AG09319 (cell line): ENCODE measurements around the gene DCD.

Experiments
- DNase-seq: peaks from one replicate; pipeline ENCODE4 v3.0.0-alpha.2; 2010; ENCODE audit warnings: low read depth; ENCODE audit errors: extremely low read depth
- TF ChIP-seq, protein P1 (sequence below): IDR thresholded peaks from 2 replicates; pipeline ENCODE4 v1.5.1; 2011; ENCODE audit warnings: low read depth, mild to moderate bottlenecking, inconsistent platforms, low read length, moderate library complexity

Gene DCD

DNA sequence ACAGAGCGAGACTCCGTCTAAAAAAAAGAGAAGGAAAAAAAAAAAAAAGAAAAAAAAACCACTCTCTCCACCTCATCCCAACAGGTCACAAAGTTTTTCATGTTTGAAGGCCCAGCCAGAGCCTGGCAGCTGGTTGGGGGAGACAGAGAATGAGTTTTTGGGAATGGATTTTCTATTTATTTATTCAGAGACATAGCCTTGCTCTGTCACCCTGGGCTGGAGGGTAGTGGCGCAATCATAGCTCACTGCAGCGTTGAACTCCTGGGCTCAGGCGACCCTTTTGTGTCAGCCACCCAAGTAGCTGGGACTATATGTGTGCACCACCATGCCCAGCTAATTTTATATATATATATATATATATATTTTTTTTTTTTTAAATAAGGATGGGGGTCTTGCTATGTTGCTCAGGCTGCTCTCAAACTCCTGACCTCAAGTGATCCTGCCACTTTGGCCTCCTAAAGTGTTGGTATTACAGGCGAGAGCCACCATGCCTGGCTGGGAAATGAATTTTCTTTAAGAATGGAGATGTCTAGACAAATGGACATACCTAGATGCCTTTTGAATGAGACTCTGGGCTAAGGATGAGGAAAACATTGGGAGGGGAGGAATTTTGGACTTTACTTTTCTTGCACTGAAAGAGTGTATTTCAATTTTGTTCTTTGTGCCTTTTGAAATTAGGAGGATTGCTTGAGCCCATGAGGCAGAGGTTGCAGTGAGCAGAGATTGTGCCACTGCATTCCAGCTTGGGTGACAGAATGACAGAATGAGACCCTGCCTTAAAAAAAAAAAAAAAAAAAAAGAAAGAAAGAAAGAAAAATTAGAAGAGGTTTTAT, 42.8 kb downstream of the DCD start:
- TF ChIP-seq, protein P1, sequence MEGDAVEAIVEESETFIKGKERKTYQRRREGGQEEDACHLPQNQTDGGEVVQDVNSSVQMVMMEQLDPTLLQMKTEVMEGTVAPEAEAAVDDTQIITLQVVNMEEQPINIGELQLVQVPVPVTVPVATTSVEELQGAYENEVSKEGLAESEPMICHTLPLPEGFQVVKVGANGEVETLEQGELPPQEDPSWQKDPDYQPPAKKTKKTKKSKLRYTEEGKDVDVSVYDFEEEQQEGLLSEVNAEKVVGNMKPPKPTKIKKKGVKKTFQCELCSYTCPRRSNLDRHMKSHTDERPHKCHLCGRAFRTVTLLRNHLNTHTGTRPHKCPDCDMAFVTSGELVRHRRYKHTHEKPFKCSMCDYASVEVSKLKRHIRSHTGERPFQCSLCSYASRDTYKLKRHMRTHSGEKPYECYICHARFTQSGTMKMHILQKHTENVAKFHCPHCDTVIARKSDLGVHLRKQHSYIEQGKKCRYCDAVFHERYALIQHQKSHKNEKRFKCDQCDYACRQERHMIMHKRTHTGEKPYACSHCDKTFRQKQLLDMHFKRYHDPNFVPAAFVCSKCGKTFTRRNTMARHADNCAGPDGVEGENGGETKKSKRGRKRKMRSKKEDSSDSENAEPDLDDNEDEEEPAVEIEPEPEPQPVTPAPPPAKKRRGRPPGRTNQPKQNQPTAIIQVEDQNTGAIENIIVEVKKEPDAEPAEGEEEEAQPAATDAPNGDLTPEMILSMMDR: no peak
- DNase-seq: no peak

DNA sequence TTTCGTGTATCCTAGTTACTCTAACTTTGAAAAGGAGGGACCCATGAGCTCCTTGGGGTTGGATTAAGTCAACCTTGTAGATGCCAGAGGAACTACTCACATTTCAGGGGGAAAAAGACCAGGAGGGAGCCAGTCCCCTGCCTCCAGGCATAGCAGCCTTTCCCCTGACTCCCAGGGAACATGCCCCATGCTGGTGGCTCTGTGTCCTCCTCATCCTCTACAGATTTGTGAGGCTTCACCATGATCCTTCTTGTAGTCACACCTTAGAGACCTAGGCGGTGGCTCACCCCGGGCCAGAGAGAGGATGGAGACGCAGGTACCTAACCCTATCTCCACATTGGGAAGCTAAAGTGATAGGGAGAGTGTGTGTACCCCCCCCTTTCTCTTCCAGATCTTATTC, 43.7 kb downstream of the DCD start:
- DNase-seq: no peak
- TF ChIP-seq, protein P1: no peak

DNA sequence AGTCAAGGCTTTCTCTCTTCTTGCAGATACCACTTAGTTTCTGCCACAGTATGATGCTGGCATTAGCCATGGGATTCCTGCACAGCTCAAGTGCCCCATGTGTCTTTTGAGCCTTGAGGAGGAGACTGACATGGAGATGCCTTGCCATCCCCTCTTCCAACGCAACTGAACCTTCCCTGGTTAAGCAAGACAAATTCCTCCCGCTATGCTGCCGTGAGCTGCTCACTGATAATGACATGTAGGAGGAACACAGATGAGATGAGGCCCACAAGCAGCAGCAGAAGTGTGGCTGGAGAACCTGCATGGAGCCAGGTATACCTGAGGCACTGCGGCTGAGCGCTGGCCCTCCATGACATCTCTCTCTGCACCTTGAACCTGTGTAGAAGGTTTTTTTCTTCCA, 44.3 kb downstream of the DCD start:
- TF ChIP-seq, protein P1: no peak
- DNase-seq: no peak

DNA sequence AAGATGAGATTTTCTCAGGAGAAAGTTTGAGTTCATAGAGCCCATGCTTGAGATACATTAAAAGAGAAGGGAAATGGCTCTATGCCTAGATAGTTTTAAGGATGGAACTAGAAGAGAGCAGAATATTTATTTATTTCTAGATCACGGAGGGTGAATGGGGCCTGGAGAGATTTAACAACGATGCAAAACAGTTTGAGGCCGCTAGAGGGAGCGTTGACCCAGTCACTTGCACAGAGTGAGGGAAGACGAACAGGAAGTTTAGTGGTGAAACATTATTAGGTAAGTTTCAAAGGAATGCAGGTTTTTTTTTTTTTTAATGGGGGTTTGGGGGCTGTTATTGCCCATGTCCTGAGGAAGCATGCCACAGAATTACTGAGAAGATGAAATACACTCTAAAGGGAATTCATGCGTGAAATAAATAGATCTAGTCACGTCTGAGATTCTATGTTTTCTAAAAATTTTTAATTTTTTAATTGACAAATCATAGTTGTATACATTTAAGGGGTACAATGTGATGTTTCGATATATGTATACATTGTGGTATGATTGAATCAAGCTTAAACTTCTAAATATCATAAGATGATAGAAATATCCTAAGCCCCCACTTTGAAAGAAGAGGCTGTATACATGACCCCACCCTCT, 44.9 kb downstream of the DCD start:
- TF ChIP-seq, protein P1: peak; percentile 84
- no peak for DNase-seq

DNA sequence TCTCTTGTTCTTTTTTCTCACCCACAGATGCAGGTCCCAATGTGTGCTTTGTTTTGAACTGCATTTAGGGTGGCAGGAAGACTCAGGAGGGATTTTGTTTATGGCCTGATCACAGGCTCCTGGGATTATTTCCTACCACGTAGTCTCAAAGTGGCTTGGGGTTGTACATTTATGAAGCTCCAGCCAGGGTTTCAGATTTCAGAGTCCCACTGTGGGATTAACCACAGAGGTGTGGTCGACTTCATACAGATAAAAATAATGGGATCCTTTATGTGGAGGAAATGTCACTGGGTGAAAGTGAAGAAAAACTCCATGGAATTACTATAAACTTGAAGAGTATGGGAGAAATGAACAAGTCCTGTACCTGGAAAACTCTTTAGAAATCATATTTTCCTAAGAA, 45.5 kb downstream of the DCD start:
- TF ChIP-seq, protein P1: no peak
- DNase-seq: no peak

DNA sequence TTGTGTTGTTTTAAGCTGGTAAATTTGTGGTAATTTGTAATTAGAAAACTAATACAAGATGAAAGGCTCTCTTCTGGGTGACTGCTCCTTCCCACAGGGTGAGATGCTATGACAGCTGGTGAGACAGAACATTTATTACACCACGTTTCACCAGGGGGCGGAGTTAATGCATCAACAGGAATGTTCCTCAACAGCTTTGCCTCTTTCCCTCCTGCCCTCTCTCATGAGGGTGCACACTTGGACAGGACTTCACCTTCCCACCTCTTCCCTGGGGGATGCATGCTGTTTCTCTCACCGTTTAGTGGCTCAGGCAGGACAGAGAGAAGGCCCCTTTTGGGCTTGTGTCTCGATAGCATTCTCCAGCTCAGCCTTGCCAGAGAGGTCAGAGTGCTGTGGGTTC, 46.3 kb downstream of the DCD start:
- TF ChIP-seq, protein P1: no peak
- DNase-seq: no peak

DNA sequence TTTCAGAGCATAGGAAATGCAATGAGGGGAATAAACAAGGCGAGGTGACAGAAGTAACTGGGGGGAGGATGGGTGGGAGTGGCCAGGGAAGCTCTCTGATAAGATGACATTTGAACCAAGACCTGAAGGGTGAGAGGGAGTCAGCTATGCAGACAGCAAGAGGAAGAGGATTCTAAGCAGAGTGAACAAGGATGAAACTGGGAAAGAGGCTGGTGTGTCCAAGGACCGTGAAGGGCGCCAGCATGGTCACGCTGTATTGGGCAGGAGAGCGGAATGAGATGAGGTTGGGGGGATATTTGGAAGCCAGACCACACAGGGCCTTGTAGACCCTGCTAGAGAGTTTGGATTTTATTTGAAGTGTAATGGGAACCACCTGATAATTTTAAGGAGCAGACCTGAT, 49.2 kb downstream of the DCD start:
- TF ChIP-seq, protein P1: no peak
- no peak for DNase-seq
